ENCODE results near the gene CMSS1. TPM values are rescaled to one million over a fixed set of nuclear protein-coding genes. Genes with fewer than 3 reads are reported as not detected.
A peak's percentile ranks its signal among the peaks of the same experiment; 100 is the strongest.

CMSS1 gene
- total RNA-seq, 4 donors from 2014 or later, result 23.2 to 89.5 (median 67.6) TPM

- DNase-seq, result peak; percentile 59 to 73
- H3K27ac ChIP-seq, result peak overlapping the region; percentile 78 to 86 (median 82)
- H3K4me3 ChIP-seq, result no peak overlapping the region
- intact Hi-C loops (cut with DNase I; ENCODE audit: low total_unique reads), result no loop called here
- no peaks in the 10 kb centered on the region for H3K36me3 ChIP-seq
- TF ChIP-seq POLR2A (IDR thresholded peaks at IDR 0.05) (no peak), CTCF (IDR thresholded peaks at IDR 0.05 in 4 of 5, conservative IDR thresholded peaks at IDR 0.05 in 1 of 5) (no peak)
- ATAC-seq, result peak; percentile 74 to 80
- no peaks in the 10 kb centered on the region for H3K9me3 ChIP-seq
- peaks cover 52 to 55% of the 10 kb centered on the region in 2 donors for H3K4me1 ChIP-seq
- in situ Hi-C loops (cut with MboI; ENCODE audit: low sequenced_read_pairs in 4 of 4), result no loop called here
- no peaks in the 10 kb centered on the region for H3K27me3 ChIP-seq
These were observed 103.1 kb downstream of the CMSS1 start for GRCh38 chr3:99920481-99921376.

- ATAC-seq (no peak), DNase-seq (no peak)
- peak overlapping the region; percentile 78 to 86 (median 82) for H3K27ac ChIP-seq
- no peak overlapping the region for H3K4me3 ChIP-seq
- no peaks in the 10 kb centered on the region for H3K36me3 ChIP-seq
- H3K4me1 ChIP-seq, result peaks cover 55 to 58% of the 10 kb centered on the region in 2 donors
- intact Hi-C loops (cut with DNase I; ENCODE audit: low total_unique reads), result no loop called here
- TF ChIP-seq CTCF (IDR thresholded peaks at IDR 0.05 in 4 of 5, conservative IDR thresholded peaks at IDR 0.05 in 1 of 5) (no peak), POLR2A (IDR thresholded peaks at IDR 0.05) (no peak)
- H3K27me3 ChIP-seq, result no peaks in the 10 kb centered on the region
- no peaks in the 10 kb centered on the region for H3K9me3 ChIP-seq
- in situ Hi-C loops (cut with MboI; ENCODE audit: low sequenced_read_pairs in 4 of 4), result no loop called here
These were observed 103.7 kb downstream of the CMSS1 start for GRCh38 chr3:99921377-99921695.

GRCh38 chr3:99921986-99922385 is 104.3 kb downstream of the CMSS1 start:
- in situ Hi-C loops (cut with MboI; ENCODE audit: low sequenced_read_pairs in 4 of 4), result no loop called here

GRCh38 chr3:99923873-99924272 is 106.2 kb downstream of the CMSS1 start:
- Histone ChIP-seq H3K4me3 (no peak overlapping the region), H3K27ac (peak overlapping the region in 3 of 4 donors; percentile 11 to 80 (median 13)), H3K27me3 (no peaks in the 10 kb centered on the region), H3K4me1 (peaks cover 54 to 60% of the 10 kb centered on the region in 2 donors), H3K36me3 (no peaks in the 10 kb centered on the region), H3K9me3 (no peaks in the 10 kb centered on the region)
- intact Hi-C loops (cut with DNase I; ENCODE audit: low total_unique reads), result no loop called here
- ATAC-seq (no peak), DNase-seq (no peak)
- no peak for TF ChIP-seq CTCF (IDR thresholded peaks at IDR 0.05 in 4 of 5, conservative IDR thresholded peaks at IDR 0.05 in 1 of 5)
- TF ChIP-seq POLR2A (IDR thresholded peaks at IDR 0.05), result no peak
- in situ Hi-C loops (cut with MboI; ENCODE audit: low sequenced_read_pairs in 4 of 4), result no loop called here

More at GRCh38 chr3:99921986-99922385, 104.3 kb downstream of the CMSS1 start:
- H3K27ac ChIP-seq, result peak overlapping the region; percentile 78 to 86 (median 82)
- H3K9me3 ChIP-seq, result no peaks in the 10 kb centered on the region
- no peak for TF ChIP-seq CTCF (IDR thresholded peaks at IDR 0.05 in 4 of 5, conservative IDR thresholded peaks at IDR 0.05 in 1 of 5)
- no peak for TF ChIP-seq POLR2A (IDR thresholded peaks at IDR 0.05)
- no peaks in the 10 kb centered on the region for H3K36me3 ChIP-seq
- H3K4me3 ChIP-seq, result no peak overlapping the region
- intact Hi-C loops (cut with DNase I; ENCODE audit: low total_unique reads), result no loop called here
- H3K27me3 ChIP-seq, result no peaks in the 10 kb centered on the region
- H3K4me1 ChIP-seq, result peaks cover 55 to 58% of the 10 kb centered on the region in 2 donors
- no peak for ATAC-seq
- no peak for DNase-seq
